Esophagus (tissue), 2 donors: ENCODE data around the gene ZFAND3. TPM values are rescaled to one million over a fixed set of nuclear protein-coding genes. Genes with fewer than 3 reads are reported as not detected.

ENCODE experiments used
- H3K27ac ChIP-seq, 2 donors: one replicate each; pipeline ENCODE4 v1.5.1; 2013; ENCODE audit warnings: low read depth in 2 of 2, mild to moderate bottlenecking in 2 of 2, inconsistent platforms in 1 of 2, low read length in 1 of 2, moderate library complexity in 1 of 2
- H3K27me3 ChIP-seq, 2 donors: one replicate each; pipeline ENCODE4 v1.6.1; 2013; ENCODE audit warnings: low read length in 2 of 2, control low read depth in 1 of 2, mild to moderate bottlenecking in 1 of 2; ENCODE audit not compliant: insufficient read depth in 2 of 2, control insufficient read depth in 1 of 2
- H3K36me3 ChIP-seq, 2 donors: one replicate each; pipeline ENCODE4 v1.6.1; 2013; ENCODE audit warnings: low read length in 1 of 2; ENCODE audit not compliant: control insufficient read depth in 2 of 2, insufficient read depth in 2 of 2
- H3K4me1 ChIP-seq, 2 donors: one replicate each; pipeline ENCODE4 v1.6.1; 2013; ENCODE audit warnings: low read length in 1 of 2; ENCODE audit not compliant: control insufficient read depth in 2 of 2, insufficient read depth in 2 of 2
- H3K4me3 ChIP-seq, 2 donors: one replicate each; pipeline ENCODE4 v1.5.1; 2013; ENCODE audit warnings: low read length in 2 of 2, mild to moderate bottlenecking in 2 of 2, low read depth in 1 of 2, moderate library complexity in 1 of 2
- H3K9me3 ChIP-seq, 2 donors: one replicate each; pipeline ENCODE4 v1.6.1; 2013; ENCODE audit warnings: mild to moderate bottlenecking in 2 of 2, low read depth in 1 of 2, low read length in 1 of 2, moderate library complexity in 1 of 2; ENCODE audit not compliant: control insufficient read depth in 2 of 2, insufficient read depth in 1 of 2
- WGBS, 2 donors: extraction: QIAGEN DNeasy Blood & Tissue Kit; methylation state at CpG; one replicate each; pipeline ENCODE4 v1.1.7; 2013; 5-methylcytosine and 5-hydroxymethylcytosine counted together
- polyA plus RNA-seq, 2 donors: library from polyadenylated mRNA; stranded (reverse); fragments of 200-250 nt; gene quantifications; one replicate each; pipeline ENCODE4 v1.2.3, GENCODE V29; 2013
- donor health status: healthy with polysubstance abuse.
- donor health status: Bipolar disorder and iron deficiency.

Gene ZFAND3
- polyA plus RNA-seq, 2 donors, result 20.6 to 21.9 TPM

- no peak overlapping the region for H3K4me3 ChIP-seq
- WGBS, 2 donors, result 69 to 75% methylated on average over 2 of the region's 2 CpGs
- H3K36me3 ChIP-seq, result peaks cover 0 to 12% of the 10 kb centered on the region in 2 donors
- H3K4me1 ChIP-seq, result peaks cover 6 to 7% of the 10 kb centered on the region in 2 donors
- H3K27me3 ChIP-seq, result no peaks in the 10 kb centered on the region
- no peak overlapping the region for H3K27ac ChIP-seq
- no peaks in the 10 kb centered on the region for H3K9me3 ChIP-seq
Measured at GRCh38 chr6:38148606-38149005, 329.1 kb downstream of the ZFAND3 start.

DNA sequence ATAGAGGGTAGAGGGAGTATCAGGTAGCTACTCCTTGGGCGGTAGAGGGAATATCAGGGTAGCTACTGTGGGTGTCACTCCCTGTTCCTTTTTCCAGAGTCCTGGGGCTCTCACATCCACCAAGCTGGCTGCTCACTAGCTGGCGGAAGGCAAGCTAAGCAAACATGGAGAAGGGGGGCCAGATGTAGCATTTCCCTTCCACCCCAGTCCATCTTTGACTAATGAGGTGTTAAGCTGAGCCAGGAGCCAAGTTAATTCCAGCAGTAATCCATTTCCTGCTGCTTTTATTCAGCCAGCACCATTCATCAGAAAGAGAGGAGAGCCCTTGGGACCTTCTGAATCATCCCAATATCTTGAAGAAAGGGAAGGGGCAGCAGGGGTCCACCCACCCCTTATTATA is 330.0 kb downstream of the ZFAND3 start:
- no peak overlapping the region for H3K4me3 ChIP-seq
- H3K27me3 ChIP-seq, result no peaks in the 10 kb centered on the region
- WGBS, 2 donors, result 70 to 71% methylated on average over 2 of the region's 2 CpGs
- peaks cover 0 to 13% of the 10 kb centered on the region in 2 donors for H3K36me3 ChIP-seq
- peaks cover 6 to 7% of the 10 kb centered on the region in 2 donors for H3K4me1 ChIP-seq
- no peaks in the 10 kb centered on the region for H3K9me3 ChIP-seq
- no peak overlapping the region for H3K27ac ChIP-seq

- WGBS, 2 donors, result 81 to 85% methylated on average over 3 of the region's 3 CpGs
- H3K27me3 ChIP-seq, result no peaks in the 10 kb centered on the region
- H3K36me3 ChIP-seq, result peaks cover 0 to 13% of the 10 kb centered on the region in 2 donors
- H3K4me3 ChIP-seq, result no peak overlapping the region
- no peak overlapping the region for H3K27ac ChIP-seq
- H3K4me1 ChIP-seq, result peaks cover 6 to 7% of the 10 kb centered on the region in 2 donors
- H3K9me3 ChIP-seq, result no peaks in the 10 kb centered on the region
Measured at GRCh38 chr6:38150021-38150420, 330.5 kb downstream of the ZFAND3 start.

GRCh38 chr6:38150681-38151296 is 331.3 kb downstream of the ZFAND3 start:
- Histone ChIP-seq H3K9me3 (no peaks in the 10 kb centered on the region), H3K27ac (no peak overlapping the region), H3K36me3 (peaks cover 0 to 16% of the 10 kb centered on the region in 2 donors), H3K4me1 (peaks cover 5 to 7% of the 10 kb centered on the region in 2 donors), H3K27me3 (no peaks in the 10 kb centered on the region), H3K4me3 (no peak overlapping the region)
- 63 to 75% methylated on average over 11 of the region's 11 CpGs for WGBS, 2 donors

- H3K4me3 ChIP-seq, result no peak overlapping the region
- peaks cover 0 to 16% of the 10 kb centered on the region in 2 donors for H3K36me3 ChIP-seq
- H3K27ac ChIP-seq, result no peak overlapping the region
- H3K4me1 ChIP-seq, result peaks cover 0 to 3% of the 10 kb centered on the region in 2 donors
- no peaks in the 10 kb centered on the region for H3K9me3 ChIP-seq
- 95 to 97% methylated on average over 22 of the region's 22 CpGs for WGBS, 2 donors
- H3K27me3 ChIP-seq, result no peaks in the 10 kb centered on the region
Measured at GRCh38 chr6:38151580-38152500, 332.3 kb downstream of the ZFAND3 start.

DNA sequence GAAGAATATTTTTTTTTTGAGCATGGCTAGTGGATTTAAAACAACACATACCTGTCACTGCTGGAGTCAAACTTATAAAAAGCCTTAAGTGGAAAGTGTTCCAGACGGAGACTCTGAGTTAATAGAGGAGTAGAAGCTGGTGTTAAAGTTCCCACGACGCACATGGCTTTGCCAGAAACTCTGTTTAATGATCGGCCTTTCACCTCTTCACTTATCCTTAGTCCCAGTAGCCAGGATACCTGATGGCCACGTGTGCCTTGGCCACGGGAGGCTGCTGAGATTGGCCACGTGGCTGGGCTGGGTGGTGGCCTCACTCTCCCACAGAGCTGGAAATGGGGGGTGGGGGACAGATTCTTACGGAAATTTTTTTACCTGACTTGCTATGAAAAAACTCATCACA is 333.1 kb downstream of the ZFAND3 start:
- H3K36me3 ChIP-seq, result peaks cover 0 to 18% of the 10 kb centered on the region in 2 donors
- H3K4me1 ChIP-seq, result peaks cover 0 to 3% of the 10 kb centered on the region in 2 donors
- no peaks in the 10 kb centered on the region for H3K27me3 ChIP-seq
- no peaks in the 10 kb centered on the region for H3K9me3 ChIP-seq
- no peak overlapping the region for H3K4me3 ChIP-seq
- H3K27ac ChIP-seq, result no peak overlapping the region
- WGBS, 2 donors, result 87 to 92% methylated on average over 8 of the region's 8 CpGs

DNA sequence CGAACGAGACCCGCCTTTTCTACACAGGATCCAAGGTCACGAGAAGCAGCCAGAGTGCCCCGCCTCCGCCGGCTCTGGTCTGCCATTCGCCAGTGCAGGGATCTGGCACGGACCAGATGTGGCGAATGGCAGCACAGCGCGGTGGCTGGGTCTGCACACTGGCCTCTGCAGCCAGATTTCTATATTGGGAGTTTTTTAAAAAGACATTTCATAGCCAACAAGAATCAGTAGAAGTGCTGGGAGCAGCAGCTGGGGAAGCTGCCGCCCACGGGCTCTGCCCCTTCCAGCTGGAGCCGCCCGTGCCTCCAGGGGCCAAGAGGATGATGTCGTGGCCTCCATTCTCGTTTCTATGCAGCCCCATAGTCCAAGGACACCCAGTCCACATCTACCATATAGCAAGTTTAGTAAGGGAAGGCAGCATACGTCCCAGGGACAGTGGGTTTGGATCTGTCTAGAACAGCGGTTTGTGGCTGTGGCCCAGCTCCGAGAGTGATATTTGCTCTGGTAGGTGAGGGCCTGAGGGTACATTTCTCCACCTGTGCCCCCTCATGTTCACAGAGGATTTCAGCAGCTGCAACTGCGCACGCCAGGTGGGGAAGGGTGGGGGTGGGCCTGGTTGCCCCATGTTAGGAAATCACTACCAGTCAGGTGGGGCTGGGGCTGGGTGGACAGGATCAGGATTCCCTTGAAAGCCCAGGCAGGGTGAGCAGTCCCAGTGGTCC is 333.7 kb downstream of the ZFAND3 start:
- no peak overlapping the region for H3K27ac ChIP-seq
- WGBS, 2 donors, result 85 to 89% methylated on average over 23 of the region's 23 CpGs
- H3K27me3 ChIP-seq, result no peaks in the 10 kb centered on the region
- no peak overlapping the region for H3K4me3 ChIP-seq
- peaks cover 0 to 18% of the 10 kb centered on the region in 2 donors for H3K36me3 ChIP-seq
- H3K9me3 ChIP-seq, result no peaks in the 10 kb centered on the region
- peaks cover 0 to 3% of the 10 kb centered on the region in 2 donors for H3K4me1 ChIP-seq

DNA sequence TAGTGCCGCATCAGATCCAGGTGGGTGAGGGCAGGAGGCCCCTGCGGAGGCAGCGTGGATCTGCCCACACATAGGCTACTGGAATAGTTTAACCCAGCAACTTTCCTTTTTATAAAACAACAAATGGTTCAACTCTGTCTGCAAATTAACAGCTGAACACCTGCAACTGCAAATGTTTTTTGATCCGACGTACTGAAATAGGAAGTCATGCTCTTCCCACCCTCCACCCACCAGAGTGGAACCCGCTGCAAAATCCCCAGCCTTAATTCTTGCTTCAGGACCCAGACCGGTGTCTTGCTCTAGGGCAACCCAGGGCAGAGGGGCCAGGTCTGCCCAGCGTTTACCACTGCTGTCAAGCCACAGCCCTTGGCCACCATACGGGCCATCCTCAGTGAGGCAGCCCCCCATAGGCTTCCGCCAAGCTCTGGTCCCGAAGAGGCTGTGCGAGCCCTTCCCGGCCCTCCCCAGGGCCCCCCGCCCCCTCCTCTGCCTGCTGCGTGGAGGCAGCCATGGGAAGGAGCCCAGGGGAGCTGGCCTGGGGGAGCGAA is 334.3 kb downstream of the ZFAND3 start:
- peaks cover 0 to 18% of the 10 kb centered on the region in 2 donors for H3K36me3 ChIP-seq
- H3K9me3 ChIP-seq, result no peaks in the 10 kb centered on the region
- 88% methylated on average over 16 of the region's 16 CpGs for WGBS, 2 donors
- no peak overlapping the region for H3K4me3 ChIP-seq
- H3K4me1 ChIP-seq, result peaks cover 0 to 3% of the 10 kb centered on the region in 2 donors
- no peaks in the 10 kb centered on the region for H3K27me3 ChIP-seq
- H3K27ac ChIP-seq, result no peak overlapping the region

- no peaks in the 10 kb centered on the region for H3K27me3 ChIP-seq
- no peaks in the 10 kb centered on the region for H3K4me1 ChIP-seq
- WGBS, 2 donors, result 82 to 83% methylated on average over 8 of the region's 8 CpGs
- peaks cover 0 to 18% of the 10 kb centered on the region in 2 donors for H3K36me3 ChIP-seq
- H3K27ac ChIP-seq, result no peak overlapping the region
- H3K4me3 ChIP-seq, result no peak overlapping the region
- no peaks in the 10 kb centered on the region for H3K9me3 ChIP-seq
Measured at GRCh38 chr6:38154731-38155130, 335.2 kb downstream of the ZFAND3 start.
